Measurements from ENCODE around the gene PLXNA2.

PLXNA2 gene

GRCh38 chr1:208007319-208007937, 236.8 kb downstream of the PLXNA2 start:
- no peak for ATAC-seq

DNA sequence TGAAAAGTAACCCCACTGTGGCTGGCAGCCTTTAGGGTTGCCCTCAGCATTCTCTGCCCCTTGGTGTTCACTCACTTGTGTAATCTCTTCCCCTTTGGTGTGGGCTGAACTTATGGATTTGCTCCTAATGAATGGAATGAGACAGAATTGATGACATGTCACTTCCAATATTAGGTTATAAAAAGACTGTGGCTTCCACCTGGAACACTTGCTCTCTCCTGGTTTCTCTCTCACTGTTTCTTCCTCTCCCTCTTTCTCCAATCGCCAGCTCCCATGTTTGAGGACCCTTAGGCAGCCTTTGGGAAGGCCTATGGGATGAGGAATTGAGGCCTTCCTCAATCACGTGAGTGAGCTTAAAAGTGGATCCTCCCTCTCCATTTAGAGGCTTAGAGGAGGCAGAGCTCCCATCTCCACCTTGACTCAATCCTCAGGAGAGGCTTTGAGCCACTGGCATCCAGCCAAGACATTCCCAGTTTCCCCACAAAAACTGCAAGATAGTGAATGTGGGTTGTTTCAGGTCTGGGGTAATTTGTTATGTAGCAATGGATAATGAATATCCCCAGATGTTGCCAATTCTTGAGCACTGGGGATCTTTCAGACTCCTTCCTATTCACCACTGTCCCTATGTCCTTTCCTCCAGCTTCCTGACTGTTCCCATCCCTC, 237.8 kb downstream of the PLXNA2 start:
- ATAC-seq: no peak

- ATAC-seq: no peak
Measured at GRCh38 chr1:208004851-208005250, 239.3 kb downstream of the PLXNA2 start.

DNA sequence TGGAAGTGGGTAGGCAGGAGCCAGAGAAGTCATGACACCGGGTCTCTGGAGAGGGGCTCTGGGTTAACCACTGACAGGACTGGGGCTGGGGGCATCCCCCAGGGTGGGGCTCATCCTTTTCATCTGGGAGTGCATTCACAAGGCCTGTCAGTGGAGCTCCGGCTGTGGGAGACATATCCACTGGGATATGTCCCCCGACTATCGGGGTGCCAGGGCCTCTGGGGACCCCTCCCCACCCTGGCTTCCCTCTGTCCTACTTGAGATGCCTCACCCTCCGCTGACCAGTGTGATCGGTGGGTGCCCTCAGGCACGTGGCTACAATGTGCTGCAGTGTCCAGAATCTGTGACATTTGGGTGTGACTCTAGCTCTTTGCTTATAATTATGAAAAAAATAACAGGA, 240.9 kb downstream of the PLXNA2 start:
- no peak for ATAC-seq

- ATAC-seq: no peak
Measured at GRCh38 chr1:208002672-208003071, 241.5 kb downstream of the PLXNA2 start.

DNA sequence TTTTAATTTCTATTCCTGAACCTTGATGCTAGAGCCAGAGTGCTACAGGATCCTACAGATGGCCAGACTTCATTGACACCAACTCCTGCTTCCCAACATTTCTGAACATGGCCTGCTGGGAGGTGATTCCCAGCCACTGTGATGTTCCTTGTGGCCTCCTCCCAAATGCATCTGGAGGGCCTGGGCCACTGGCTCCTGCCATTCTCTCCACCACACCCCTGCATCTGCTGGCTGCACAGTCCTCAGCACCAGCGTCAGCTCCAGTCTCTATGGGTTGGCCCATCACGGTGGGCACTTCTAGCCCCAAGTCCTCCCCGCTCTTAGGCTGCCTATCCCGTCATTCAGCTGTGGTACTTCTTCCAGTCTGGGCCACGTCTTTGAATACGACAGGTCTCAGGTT, 242.1 kb downstream of the PLXNA2 start:
- ATAC-seq: no peak

DNA sequence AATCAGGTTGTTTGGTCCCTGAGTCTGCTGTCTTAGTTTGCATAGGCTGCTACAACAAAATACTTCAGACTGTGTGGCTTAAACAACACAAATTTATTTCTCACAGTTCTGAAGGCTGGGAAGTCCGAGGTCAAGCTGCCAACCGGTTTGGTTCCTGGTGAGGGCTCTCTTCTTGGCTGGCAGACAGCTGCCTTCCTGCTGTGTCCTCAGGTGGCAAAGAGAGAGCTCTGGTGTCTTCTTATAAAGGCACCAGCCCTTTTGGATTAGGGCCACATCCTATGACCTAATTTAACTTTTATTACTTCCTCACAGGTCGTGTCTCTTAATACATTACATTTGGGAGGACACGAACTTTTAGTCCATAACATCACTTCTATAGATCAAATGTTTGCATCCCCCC, 243.7 kb downstream of the PLXNA2 start:
- ATAC-seq: no peak

GRCh38 chr1:207999972-208000371, 244.2 kb downstream of the PLXNA2 start:
- no peak for ATAC-seq

GRCh38 chr1:207999274-207999915, 244.8 kb downstream of the PLXNA2 start:
- no peak for ATAC-seq

- ATAC-seq: no peak
Measured at GRCh38 chr1:207998691-207999090, 245.5 kb downstream of the PLXNA2 start.

DNA sequence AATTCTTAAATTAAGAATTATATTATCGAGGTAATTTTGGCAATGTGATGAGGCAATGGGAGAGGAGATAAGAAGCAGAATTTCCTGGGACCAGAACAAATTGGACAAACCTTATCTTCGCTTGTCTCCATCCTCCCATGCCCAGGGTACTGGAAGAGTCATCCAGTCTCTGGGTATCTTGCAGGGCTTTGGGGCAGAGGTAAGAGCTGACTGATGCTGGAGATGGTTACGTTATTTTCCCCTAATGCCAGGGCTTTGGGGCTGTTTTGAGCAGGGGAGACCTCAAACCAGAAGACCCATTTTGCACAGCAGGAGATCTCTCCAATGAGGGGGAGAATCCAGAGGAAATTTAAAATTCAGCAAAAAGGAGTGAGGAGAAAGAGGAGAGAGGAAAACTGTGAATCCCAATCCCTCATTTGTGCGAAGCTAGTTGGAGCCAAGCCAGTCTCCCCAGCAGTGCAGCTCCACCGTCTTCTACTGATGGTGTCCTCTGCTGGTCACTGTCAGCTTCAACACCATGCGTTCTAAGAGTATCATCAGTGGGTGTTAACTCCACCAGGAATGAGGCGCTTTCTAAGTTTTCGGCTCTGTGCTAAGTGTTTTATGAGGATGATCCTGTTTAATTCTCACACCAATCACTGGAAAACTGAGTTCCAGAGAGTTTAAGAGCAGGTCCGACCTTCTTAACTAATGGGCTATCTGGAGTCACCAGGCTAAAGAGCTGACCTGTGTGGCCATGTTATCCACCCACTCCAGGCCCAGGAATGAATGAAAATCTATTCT, 246.5 kb downstream of the PLXNA2 start:
- peak in 1 of 2 donors; percentile 73 for ATAC-seq

DNA sequence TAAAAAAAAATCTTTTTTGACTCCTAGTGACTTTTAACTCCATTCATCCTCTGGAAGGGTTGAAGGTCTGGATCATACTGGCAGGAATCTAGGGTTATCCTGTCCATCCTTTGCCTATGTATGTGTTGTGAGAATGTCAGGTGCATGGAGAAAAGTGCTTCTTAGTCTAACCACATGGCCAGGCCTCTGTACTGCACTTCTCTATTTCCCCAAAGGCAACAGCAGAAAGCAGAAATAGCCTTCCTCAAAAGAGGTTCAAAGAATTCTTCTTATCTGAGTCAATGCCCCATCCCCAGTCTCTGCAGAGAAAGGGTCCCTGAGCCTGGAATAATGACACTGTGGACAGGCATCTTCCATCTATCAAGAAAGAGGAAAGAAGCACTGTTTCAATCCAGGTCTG, 247.5 kb downstream of the PLXNA2 start:
- no peak for ATAC-seq

DNA sequence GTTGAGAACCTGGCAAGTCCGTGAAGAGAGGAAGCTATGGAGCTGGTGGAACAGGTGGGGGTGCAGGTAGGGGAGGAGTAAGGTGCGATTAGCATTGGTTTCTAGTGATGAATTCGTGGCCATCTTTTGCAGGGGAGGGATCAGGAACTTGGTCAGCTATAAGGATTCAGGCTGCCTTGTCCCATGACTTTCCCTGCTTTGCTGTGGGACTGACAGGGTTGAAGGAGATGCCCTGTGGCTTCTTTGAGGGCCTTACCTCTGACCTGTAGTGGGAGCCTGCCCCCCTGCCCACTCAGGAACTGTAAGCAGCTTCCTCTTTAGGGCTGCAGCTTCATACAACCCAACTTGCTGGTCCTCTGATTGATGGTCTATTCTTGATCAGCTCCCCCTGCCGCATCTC, 248.6 kb downstream of the PLXNA2 start:
- ATAC-seq: no peak

GRCh38 chr1:207993477-207994445, 250.4 kb downstream of the PLXNA2 start:
- ATAC-seq: no peak

DNA sequence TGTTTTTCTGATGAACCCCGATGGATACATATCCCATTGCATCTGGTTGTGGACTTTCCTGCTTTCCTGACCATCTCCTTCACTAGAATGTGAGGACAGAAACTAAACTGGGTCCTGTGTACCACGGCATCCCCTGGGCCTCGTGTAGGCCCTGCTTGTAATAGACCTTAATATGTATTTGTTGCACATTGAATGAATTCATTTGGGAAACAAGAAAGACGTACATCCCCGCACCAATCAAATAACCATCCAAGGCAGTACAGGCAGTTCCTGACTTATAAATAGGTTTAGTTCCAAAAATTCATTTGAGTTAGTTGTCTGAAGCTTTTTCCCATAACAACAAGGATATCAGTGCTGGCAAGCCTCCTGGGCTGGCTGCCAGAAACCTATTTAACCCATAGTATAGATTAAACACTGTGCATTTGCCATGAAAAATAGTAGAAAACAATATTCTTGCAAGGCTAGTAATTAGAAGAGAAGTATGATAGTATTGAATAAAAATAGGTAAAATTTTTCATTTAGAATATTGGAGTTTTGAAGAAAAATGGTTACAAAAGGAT, 251.4 kb downstream of the PLXNA2 start:
- ATAC-seq: no peak

- ATAC-seq: no peak
Measured at GRCh38 chr1:207991583-207992026, 252.6 kb downstream of the PLXNA2 start.

DNA sequence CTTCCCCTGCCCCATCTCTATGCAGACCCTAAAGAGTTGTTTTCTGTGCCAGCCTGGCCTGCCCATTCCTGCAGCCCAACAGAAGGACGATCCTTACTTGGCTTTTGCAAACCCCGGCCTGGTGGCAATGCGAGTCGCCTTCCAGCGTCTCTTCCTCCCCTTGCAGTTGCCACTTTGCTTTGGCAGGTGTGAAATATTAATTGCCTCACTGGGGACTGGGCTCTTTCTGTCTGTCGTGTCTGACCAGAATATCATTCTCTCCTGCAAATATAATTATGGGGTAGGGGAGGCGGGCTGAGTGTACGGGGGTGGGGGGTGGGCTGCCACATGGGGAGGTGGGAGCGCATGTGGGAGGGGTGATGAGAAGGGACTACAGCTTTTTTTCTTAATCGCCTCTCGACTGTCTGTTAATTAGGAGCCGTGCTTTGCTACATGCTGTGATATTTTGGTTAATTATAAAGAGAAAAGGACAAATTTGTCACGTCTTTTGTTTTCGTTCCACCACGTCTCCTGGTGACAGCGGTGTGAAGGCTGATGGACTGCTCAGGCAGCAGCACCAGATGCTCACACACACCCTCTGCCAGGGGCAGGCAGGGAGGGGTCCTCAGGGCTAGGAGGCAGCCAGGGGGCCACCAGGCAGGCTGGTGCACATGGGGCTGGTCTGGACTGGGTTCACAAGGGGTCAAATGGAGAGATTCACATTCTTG, 253.2 kb downstream of the PLXNA2 start:
- no peak for ATAC-seq

DNA sequence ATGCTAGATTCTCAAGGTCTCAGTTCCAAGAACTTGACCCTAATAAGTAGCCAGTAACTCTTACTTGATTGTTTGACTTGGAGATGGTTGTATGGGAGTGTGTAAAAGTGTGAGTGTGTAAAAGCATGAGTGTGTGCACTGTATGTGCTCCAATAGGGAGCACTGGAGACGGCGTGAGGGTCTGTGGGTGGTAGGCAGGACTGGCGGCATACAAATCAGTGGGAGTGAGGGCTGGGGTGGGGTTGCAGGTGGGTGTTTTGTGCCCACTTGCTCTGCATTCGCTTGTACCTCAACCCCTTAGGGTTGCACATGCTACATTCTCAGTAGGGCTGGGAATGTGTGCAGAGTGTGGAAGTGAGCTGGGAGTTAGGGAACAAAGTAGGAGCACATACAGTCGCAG, 253.7 kb downstream of the PLXNA2 start:
- ATAC-seq: no peak

GRCh38 chr1:207988326-207989165, 255.6 kb downstream of the PLXNA2 start:
- no peak for ATAC-seq

- ATAC-seq: no peak
Measured at GRCh38 chr1:207987164-207987563, 257.0 kb downstream of the PLXNA2 start.
